DND-41 (cell line): ENCODE data around the gene SFXN5.

ENCODE experiments used
- EZH2 ChIP-seq: IDR thresholded peaks from 3 replicates; pipeline ENCODE4 v1.6.1; 2012; ENCODE audit warnings: borderline replicate concordance, low read depth, mild to moderate bottlenecking, moderate library complexity, low read length, inconsistent platforms; ENCODE audit not compliant: severe bottlenecking
- TF ChIP-seq, protein P1 (sequence below): IDR thresholded peaks from 2 replicates; pipeline ENCODE4 v1.5.1; 2012; ENCODE audit warnings: borderline replicate concordance, low read length, moderate library complexity, mild to moderate bottlenecking; ENCODE audit not compliant: poor library complexity, severe bottlenecking; ENCODE audit errors: extremely low read depth

DNA sequence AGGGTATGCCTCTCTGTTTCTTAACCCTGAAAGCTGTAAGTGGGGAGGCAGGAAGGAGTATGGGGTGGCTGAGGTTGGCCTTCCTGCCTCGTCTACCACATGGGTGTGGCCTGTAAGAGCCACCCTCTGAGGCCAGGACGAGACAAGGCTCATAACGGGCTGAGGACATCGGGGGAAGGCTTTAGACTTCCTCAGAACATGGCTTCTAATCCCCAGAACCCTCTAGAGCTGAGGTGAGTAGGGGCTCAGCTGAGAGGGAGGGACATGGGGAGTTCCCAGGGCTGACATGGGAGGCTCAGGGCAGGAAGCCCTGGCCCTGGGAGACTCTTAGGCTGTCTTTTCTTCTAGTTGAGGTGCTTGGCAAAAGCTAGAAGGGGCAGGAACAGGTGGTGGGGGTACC is 117.5 kb downstream of the SFXN5 start:
- TF ChIP-seq, protein P1, sequence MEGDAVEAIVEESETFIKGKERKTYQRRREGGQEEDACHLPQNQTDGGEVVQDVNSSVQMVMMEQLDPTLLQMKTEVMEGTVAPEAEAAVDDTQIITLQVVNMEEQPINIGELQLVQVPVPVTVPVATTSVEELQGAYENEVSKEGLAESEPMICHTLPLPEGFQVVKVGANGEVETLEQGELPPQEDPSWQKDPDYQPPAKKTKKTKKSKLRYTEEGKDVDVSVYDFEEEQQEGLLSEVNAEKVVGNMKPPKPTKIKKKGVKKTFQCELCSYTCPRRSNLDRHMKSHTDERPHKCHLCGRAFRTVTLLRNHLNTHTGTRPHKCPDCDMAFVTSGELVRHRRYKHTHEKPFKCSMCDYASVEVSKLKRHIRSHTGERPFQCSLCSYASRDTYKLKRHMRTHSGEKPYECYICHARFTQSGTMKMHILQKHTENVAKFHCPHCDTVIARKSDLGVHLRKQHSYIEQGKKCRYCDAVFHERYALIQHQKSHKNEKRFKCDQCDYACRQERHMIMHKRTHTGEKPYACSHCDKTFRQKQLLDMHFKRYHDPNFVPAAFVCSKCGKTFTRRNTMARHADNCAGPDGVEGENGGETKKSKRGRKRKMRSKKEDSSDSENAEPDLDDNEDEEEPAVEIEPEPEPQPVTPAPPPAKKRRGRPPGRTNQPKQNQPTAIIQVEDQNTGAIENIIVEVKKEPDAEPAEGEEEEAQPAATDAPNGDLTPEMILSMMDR, result no peak
- TF ChIP-seq EZH2, result no peak
